Hepatocyte (in vitro differentiated cells): ENCODE results near the gene INS.

Experiments used
- EZH2 ChIP-seq: fragments of 200-600 bp; sonication (generic); IDR thresholded peaks from 2 replicates; pipeline ENCODE4 v1.6.1; 2016; ENCODE audit warnings: antibody characterized with exemption, mild to moderate bottlenecking, borderline replicate concordance
- EZH2phosphoT487 ChIP-seq: fragments of 200-600 bp; sonication (generic); IDR thresholded peaks from one replicate; pipeline ENCODE4 v1.6.1; 2018; ENCODE audit warnings: antibody characterized with exemption, mild to moderate bottlenecking, low read depth, moderate library complexity; ENCODE audit not compliant: unreplicated experiment, severe bottlenecking
- TF ChIP-seq, protein P1 (sequence below): fragments of 200-600 bp; sonication (generic); IDR thresholded peaks from 2 replicates; pipeline ENCODE4 v1.5.1; 2016; ENCODE audit warnings: antibody characterized with exemption, mild to moderate bottlenecking; ENCODE audit not compliant: poor library complexity

DNA sequence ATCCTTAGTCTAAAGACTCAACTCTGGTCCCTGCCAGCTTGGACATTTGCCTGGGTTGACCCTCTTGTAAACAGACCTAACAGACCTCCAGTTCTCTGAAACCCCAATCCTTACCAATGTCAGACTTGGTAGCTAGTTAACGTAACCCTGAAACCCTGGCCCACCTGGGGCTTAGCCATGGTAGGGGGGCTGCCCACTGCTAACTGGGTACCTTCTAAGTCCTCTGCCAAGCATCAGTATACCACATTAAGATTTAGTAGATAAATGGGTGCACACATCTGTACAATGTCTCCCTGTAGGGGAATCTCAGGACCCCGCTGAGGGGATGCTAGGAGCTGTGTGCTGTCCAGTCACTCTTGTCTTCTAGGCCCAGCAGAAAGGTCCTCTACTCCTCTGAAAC lies 40.5 kb upstream of the INS start:
- TF ChIP-seq, protein P1, sequence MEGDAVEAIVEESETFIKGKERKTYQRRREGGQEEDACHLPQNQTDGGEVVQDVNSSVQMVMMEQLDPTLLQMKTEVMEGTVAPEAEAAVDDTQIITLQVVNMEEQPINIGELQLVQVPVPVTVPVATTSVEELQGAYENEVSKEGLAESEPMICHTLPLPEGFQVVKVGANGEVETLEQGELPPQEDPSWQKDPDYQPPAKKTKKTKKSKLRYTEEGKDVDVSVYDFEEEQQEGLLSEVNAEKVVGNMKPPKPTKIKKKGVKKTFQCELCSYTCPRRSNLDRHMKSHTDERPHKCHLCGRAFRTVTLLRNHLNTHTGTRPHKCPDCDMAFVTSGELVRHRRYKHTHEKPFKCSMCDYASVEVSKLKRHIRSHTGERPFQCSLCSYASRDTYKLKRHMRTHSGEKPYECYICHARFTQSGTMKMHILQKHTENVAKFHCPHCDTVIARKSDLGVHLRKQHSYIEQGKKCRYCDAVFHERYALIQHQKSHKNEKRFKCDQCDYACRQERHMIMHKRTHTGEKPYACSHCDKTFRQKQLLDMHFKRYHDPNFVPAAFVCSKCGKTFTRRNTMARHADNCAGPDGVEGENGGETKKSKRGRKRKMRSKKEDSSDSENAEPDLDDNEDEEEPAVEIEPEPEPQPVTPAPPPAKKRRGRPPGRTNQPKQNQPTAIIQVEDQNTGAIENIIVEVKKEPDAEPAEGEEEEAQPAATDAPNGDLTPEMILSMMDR = no peak
- TF ChIP-seq EZH2 (no peak), EZH2phosphoT487 (no peak)
